Cardiac fibroblast (primary cell): ENCODE measurements around the gene CHD9.
"Not testable (repeated sequence)": the region's sequence is repeated elsewhere in the genome, so short reads cannot be mapped to it uniquely, and the experiment has no call there.

Experiments used
- DNase-seq, 2 donors: peaks; one replicate each; pipeline versions ENCODE4 v3.0.0 to v3.0.0-alpha.2; 2010; ENCODE audit warnings: low read depth in 2 of 2
- H3K4me3 ChIP-seq, 2 donors: replicated peaks in 1 of 2; 1 replicate in 1 of 2; 2 replicates in 1 of 2; pipeline ENCODE4 v1.5.1; 2011; ENCODE audit warnings: low read depth in 2 of 2, low read length in 2 of 2, mild to moderate bottlenecking in 2 of 2, moderate library complexity in 1 of 2
- CTCF ChIP-seq: IDR thresholded peaks from one replicate; pipeline ENCODE4 v1.5.1; 2011; ENCODE audit warnings: low read depth, mild to moderate bottlenecking, low read length, inconsistent platforms

CHD9 gene

GRCh38 chr16:53065461-53066061, 10.8 kb downstream of the CHD9 start:
- peak in 1 of 2 donors; percentile 69 for DNase-seq
- TF ChIP-seq CTCF = no peak
- no peak overlapping the region for H3K4me3 ChIP-seq

- no peak overlapping the region for H3K4me3 ChIP-seq
- TF ChIP-seq CTCF = no peak
- DNase-seq = no peak
These were observed 12.9 kb downstream of the CHD9 start for GRCh38 chr16:53067675-53068074.

- no peak overlapping the region for H3K4me3 ChIP-seq
- DNase-seq = no peak
- TF ChIP-seq CTCF = no peak
These were observed 13.6 kb downstream of the CHD9 start for GRCh38 chr16:53068423-53068833.

- DNase-seq = no peak
- no peak for TF ChIP-seq CTCF
These were observed 15.0 kb downstream of the CHD9 start for GRCh38 chr16:53069772-53070171.

GRCh38 chr16:53071748-53072301, 17.0 kb downstream of the CHD9 start:
- H3K4me3 ChIP-seq = no peak overlapping the region
- DNase-seq = peak; percentile 43 to 87
- TF ChIP-seq CTCF = no peak

More at GRCh38 chr16:53069772-53070171, 15.0 kb downstream of the CHD9 start:
- no peak overlapping the region for H3K4me3 ChIP-seq

- no peak overlapping the region for H3K4me3 ChIP-seq
- TF ChIP-seq CTCF = no peak
These were observed 18.2 kb downstream of the CHD9 start for GRCh38 chr16:53073022-53073421.

GRCh38 chr16:53074296-53074695, 19.5 kb downstream of the CHD9 start:
- DNase-seq, H3K4me3 ChIP-seq: not testable (repeated sequence)

More at GRCh38 chr16:53073022-53073421, 18.2 kb downstream of the CHD9 start:
- DNase-seq = no peak

GRCh38 chr16:53075461-53075860, 20.7 kb downstream of the CHD9 start:
- not testable (repeated sequence) for DNase-seq

More at GRCh38 chr16:53075461-53075860, 20.7 kb downstream of the CHD9 start:
- not testable (repeated sequence) for H3K4me3 ChIP-seq
